Measurements from ENCODE around the gene CELA2A. TPM values are rescaled to one million over a fixed set of nuclear protein-coding genes. Genes with fewer than 3 reads are reported as not detected.
"Not testable (repeated sequence)": the region's sequence is repeated elsewhere in the genome, so short reads cannot be mapped to it uniquely, and the experiment has no call there.

Gene CELA2A
- polyA plus RNA-seq, 3 donors = not detected

DNA sequence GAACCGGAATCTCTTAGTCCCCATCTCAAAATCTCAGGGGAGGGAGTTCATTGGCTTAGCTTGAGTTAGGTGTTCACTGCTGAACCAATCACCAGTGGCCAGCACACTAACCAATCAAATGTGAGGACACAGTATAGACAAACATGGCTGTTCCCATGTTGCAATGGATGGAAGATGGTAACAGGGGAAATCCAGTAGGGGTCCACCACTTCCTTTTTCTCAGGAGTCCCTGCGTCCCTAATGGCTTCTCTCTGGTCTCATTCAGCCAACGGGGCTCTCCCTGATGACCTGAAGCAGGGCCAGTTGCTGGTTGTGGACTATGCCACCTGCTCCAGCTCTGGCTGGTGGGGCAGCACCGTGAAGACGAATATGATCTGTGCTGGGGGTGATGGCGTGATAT lies 29.1 kb downstream of the CELA2A start:
- H2AFZ ChIP-seq (ENCODE audit: insufficient read depth, low read depth, low read length, poor library complexity, severe bottlenecking) = no peak overlapping the region
- intact Hi-C loops (cut with micrococcal nuclease) = no loop called here
- no peak overlapping the region for H3K27ac ChIP-seq (ENCODE audit: low read depth in 1 of 2, low read length in 2 of 2)
- DNase-seq = peak in 1 of 3 donors; percentile 52
- WGBS (ENCODE audit: insufficient coverage) = 82% methylated on average over 4 of the region's 6 CpGs
- Mint-ChIP-seq H3K4me3 (peak overlapping the region in 1 of 2 donors; percentile 27), H3K4me1 (no peaks in the 10 kb centered on the region), H3K9me3 (peaks cover 0 to 2% (median 0%) of the 10 kb centered on the region in 7 donors), H3K36me3 (peaks cover 12 to 20% of the 10 kb centered on the region in 2 donors), H3K27ac (no peak overlapping the region), H3K27me3 (ENCODE audit: low read depth in 3 of 3) (peaks cover 0 to 2% (median 0%) of the 10 kb centered on the region in 3 donors)
- TF ChIP-seq, protein P1, sequence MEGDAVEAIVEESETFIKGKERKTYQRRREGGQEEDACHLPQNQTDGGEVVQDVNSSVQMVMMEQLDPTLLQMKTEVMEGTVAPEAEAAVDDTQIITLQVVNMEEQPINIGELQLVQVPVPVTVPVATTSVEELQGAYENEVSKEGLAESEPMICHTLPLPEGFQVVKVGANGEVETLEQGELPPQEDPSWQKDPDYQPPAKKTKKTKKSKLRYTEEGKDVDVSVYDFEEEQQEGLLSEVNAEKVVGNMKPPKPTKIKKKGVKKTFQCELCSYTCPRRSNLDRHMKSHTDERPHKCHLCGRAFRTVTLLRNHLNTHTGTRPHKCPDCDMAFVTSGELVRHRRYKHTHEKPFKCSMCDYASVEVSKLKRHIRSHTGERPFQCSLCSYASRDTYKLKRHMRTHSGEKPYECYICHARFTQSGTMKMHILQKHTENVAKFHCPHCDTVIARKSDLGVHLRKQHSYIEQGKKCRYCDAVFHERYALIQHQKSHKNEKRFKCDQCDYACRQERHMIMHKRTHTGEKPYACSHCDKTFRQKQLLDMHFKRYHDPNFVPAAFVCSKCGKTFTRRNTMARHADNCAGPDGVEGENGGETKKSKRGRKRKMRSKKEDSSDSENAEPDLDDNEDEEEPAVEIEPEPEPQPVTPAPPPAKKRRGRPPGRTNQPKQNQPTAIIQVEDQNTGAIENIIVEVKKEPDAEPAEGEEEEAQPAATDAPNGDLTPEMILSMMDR (IDR thresholded peaks at IDR 0.05) = no peak
- H4K20me1 ChIP-seq (ENCODE audit: insufficient read depth, low read length) = no peaks in the 10 kb centered on the region
- H3K4me2 ChIP-seq (replicated peaks; ENCODE audit: extremely low read depth, low read length, poor library complexity, severe bottlenecking) = no peak overlapping the region
- H3K4me1 ChIP-seq (ENCODE audit: control insufficient read depth in 1 of 2, insufficient read depth in 2 of 2, low read length in 2 of 2) = no peaks in the 10 kb centered on the region
- H3K36me3 ChIP-seq (replicated peaks in 1 of 2; ENCODE audit: control insufficient read depth in 1 of 2, insufficient read depth in 2 of 2, low read length in 2 of 2) = no peaks in the 10 kb centered on the region
- no peaks in the 10 kb centered on the region for H3K27me3 ChIP-seq (ENCODE audit: control insufficient read depth in 2 of 2, insufficient read depth in 2 of 2, low read length in 2 of 2)
- H3K79me2 ChIP-seq (ENCODE audit: insufficient read depth, low read length) = no peaks in the 10 kb centered on the region
- no peak overlapping the region for H3K4me3 ChIP-seq (replicated peaks in 1 of 3; ENCODE audit: low read depth in 2 of 3, low read length in 3 of 3)
- H3K9ac ChIP-seq (ENCODE audit: insufficient read depth, low read length, poor library complexity, severe bottlenecking) = no peak overlapping the region
- H3K9me3 ChIP-seq (replicated peaks in 1 of 2; ENCODE audit: control insufficient read depth in 1 of 2, insufficient read depth in 1 of 2, low read length in 2 of 2) = no peaks in the 10 kb centered on the region

DNA sequence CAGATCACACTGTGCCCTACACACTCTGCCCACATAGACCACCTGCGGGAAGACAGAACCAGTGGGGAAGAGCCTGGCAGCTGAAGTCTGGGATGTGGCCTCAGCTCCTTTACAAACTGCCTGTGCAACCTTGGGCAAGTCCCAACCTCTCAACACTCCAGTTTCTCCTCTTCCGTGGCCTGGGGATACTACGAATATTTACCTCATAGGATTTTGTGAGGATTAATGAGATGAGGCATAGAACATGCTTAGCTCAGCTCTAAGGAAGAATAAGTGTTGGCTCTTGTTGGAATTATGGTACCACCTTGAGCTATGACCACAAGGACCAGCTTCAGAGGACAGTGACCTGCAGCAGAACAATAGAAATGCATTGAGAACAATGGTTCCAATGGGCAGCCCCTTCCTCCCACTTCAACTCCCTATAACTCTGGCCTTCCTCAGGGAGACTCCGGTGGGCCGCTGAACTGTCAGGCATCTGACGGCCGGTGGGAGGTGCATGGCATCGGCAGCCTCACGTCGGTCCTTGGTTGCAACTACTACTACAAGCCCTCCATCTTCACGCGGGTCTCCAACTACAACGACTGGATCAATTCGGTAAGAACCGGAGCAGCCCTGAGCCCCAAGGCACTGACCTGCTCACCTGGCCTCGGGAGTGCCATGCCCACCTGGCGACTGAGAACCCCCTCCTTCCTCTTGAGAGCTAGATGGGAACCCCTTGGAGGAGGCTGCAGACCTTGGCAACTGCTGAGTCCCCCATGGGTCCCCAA lies 30.5 kb downstream of the CELA2A start:
- H3K27ac ChIP-seq (ENCODE audit: low read depth in 1 of 2, low read length in 2 of 2); H3K27me3 ChIP-seq (ENCODE audit: control insufficient read depth in 2 of 2, insufficient read depth in 2 of 2, low read length in 2 of 2); H3K27me3 Mint-ChIP-seq (ENCODE audit: low read depth in 3 of 3); intact Hi-C loops (cut with micrococcal nuclease); H4K20me1 ChIP-seq (ENCODE audit: insufficient read depth, low read length); H3K79me2 ChIP-seq (ENCODE audit: insufficient read depth, low read length); H3K4me1 Mint-ChIP-seq; H3K4me1 ChIP-seq (ENCODE audit: control insufficient read depth in 1 of 2, insufficient read depth in 2 of 2, low read length in 2 of 2); H2AFZ ChIP-seq (ENCODE audit: insufficient read depth, low read depth, low read length, poor library complexity, severe bottlenecking); H3K9me3 ChIP-seq (replicated peaks in 1 of 2; ENCODE audit: control insufficient read depth in 1 of 2, insufficient read depth in 1 of 2, low read length in 2 of 2); H3K4me3 Mint-ChIP-seq; H3K9ac ChIP-seq (ENCODE audit: insufficient read depth, low read length, poor library complexity, severe bottlenecking); H3K9me3 Mint-ChIP-seq; H3K36me3 ChIP-seq (replicated peaks in 1 of 2; ENCODE audit: control insufficient read depth in 1 of 2, insufficient read depth in 2 of 2, low read length in 2 of 2); H3K27ac Mint-ChIP-seq; DNase-seq; H3K4me2 ChIP-seq (replicated peaks; ENCODE audit: extremely low read depth, low read length, poor library complexity, severe bottlenecking); H3K4me3 ChIP-seq (replicated peaks in 1 of 3; ENCODE audit: low read depth in 2 of 3, low read length in 3 of 3): not testable (repeated sequence)
- peaks cover 19 to 34% of the 10 kb centered on the region in 2 donors for H3K36me3 Mint-ChIP-seq
- WGBS (ENCODE audit: insufficient coverage) = 94% methylated on average over 8 of the region's 17 CpGs
